HepG2 (cell line): Measurements from ENCODE around the gene STIM1. TPM values are rescaled to one million over a fixed set of nuclear protein-coding genes. Genes with fewer than 3 reads are reported as not detected.

Experiments
- ATAC-seq: fragments of 200-7000 bp; cut with Tn5 transposase; 3 replicates; pipeline ENCODE4 v1.9.1; 2020; ENCODE audit warnings: mild to moderate bottlenecking, moderate library complexity
- BruUV-seq: library from RNA; stranded (reverse); fragments of 400-500 nt; replicated peaks from 2 replicates; lab custom pipeline; 2021; lab: Mats Ljungman, UMichigan
- CTCF ChIA-PET: fragments of 300-600 bp; formaldehyde crosslinking; extraction: SDS; loops from one replicate; lab custom pipeline; 2021; ENCODE audit warnings: low total read pairs, inconsistent platforms, low intra/inter-chr PET ratio; lab: Yijun Ruan, JAX
- POLR2A ChIA-PET: fragments of 350-600 bp; sonication (Branson Sonifier 250); formaldehyde crosslinking; loops from one replicate; lab custom pipeline; 2020; ENCODE audit warnings: antibody characterized with exemption, inconsistent platforms; lab: Yijun Ruan, JAX
- DNase-seq: peaks from one replicate; pipeline ENCODE4 v3.0.0-alpha.2; 2015; ENCODE audit warnings: low spot score
- FAIRE-seq: peaks from 3 replicates; lab custom pipeline; 2011; peaks lifted over from hg19 to GRCh38; lab: Jason Lieb, UNC
- H2AFZ ChIP-seq: one replicate; pipeline ENCODE4 v1.6.1; 2011; ENCODE audit warnings: low read length, inconsistent platforms
- H3K27ac ChIP-seq: fragments of 300-600 bp; 3 replicates; pipeline ENCODE4 v1.8.0; 2011; ENCODE audit warnings: mixed run types, mild to moderate bottlenecking, mixed read lengths, low read length, inconsistent platforms; ENCODE audit not compliant: insufficient read depth; ENCODE audit errors: extremely low read length
- H3K27me3 ChIP-seq, 2 experiments: fragments of 200-600 bp in 1 of 2; 2 replicates in 1 of 2; 3 replicates in 1 of 2; pipeline versions ENCODE4 v1.6.0 to v1.8.0; 2011; ENCODE audit warnings: low read length in 2 of 2, mild to moderate bottlenecking in 2 of 2, moderate library complexity in 2 of 2, inconsistent platforms in 1 of 2; ENCODE audit not compliant: insufficient read depth in 2 of 2, control insufficient read depth in 1 of 2
- H3K36me3 ChIP-seq, 2 experiments: fragments of 200-600 bp in 1 of 2; replicated peaks in 1 of 2; 2 replicates in 1 of 2; 3 replicates in 1 of 2; pipeline versions ENCODE4 v1.5.1 to v1.8.0; 2011; ENCODE audit warnings: low read length in 2 of 2, inconsistent platforms in 1 of 2; ENCODE audit not compliant: insufficient read depth in 2 of 2, control insufficient read depth in 1 of 2
- H3K4me1 ChIP-seq: 2 replicates; pipeline ENCODE4 v1.5.1; 2012; ENCODE audit warnings: low read length, inconsistent platforms; ENCODE audit not compliant: insufficient read depth
- H3K4me2 ChIP-seq: 2 replicates; pipeline ENCODE4 v1.6.0; 2011; ENCODE audit warnings: low read depth, low read length, inconsistent platforms
- H3K4me3 ChIP-seq, 3 experiments: fragments of 200-600 bp in 1 of 3; sonication (generic), shearing (Covaris generic) in 1 of 3; replicated peaks in 1 of 3; 2 replicates each; pipeline ENCODE4 v1.5.1; 2011 to 2016; ENCODE audit warnings: low read length in 3 of 3, inconsistent platforms in 2 of 3, low read depth in 2 of 3, mild to moderate bottlenecking in 2 of 3, control low read depth in 1 of 3, mixed read lengths in 1 of 3; ENCODE audit not compliant: insufficient read depth in 1 of 3
- H3K79me2 ChIP-seq: one replicate; pipeline ENCODE4 v1.6.1; 2011; ENCODE audit warnings: low read length, inconsistent platforms; ENCODE audit not compliant: insufficient read depth
- H3K9ac ChIP-seq: 2 replicates; pipeline ENCODE4 v1.6.0; 2011; ENCODE audit warnings: mild to moderate bottlenecking, low read depth, low read length, inconsistent platforms; ENCODE audit not compliant: insufficient read depth
- H3K9me3 ChIP-seq: 2 replicates; pipeline ENCODE4 v1.5.1; 2012; ENCODE audit warnings: mild to moderate bottlenecking, low read length
- H4K20me1 ChIP-seq: 2 replicates; pipeline ENCODE4 v1.6.0; 2011; ENCODE audit warnings: inconsistent platforms, mild to moderate bottlenecking, low read length, moderate library complexity; ENCODE audit not compliant: insufficient read depth
- ETV5 ChIP-seq: IDR thresholded peaks from 2 replicates; pipeline ENCODE4 v1.6.1; 2018; ENCODE audit warnings: missing biosample characterization, missing genetic modification reagents, inconsistent platforms, borderline replicate concordance
- HES4 ChIP-seq: sonication (generic); formaldehyde crosslinking; IDR thresholded peaks from 2 replicates; pipeline ENCODE4 v1.9.0; 2021; ENCODE audit warnings: mild to moderate bottlenecking, missing genetic modification reagents, borderline replicate concordance
- HNRNPUL1 ChIP-seq: fragments of 200-400 bp; formaldehyde crosslinking; IDR thresholded peaks from 2 replicates; pipeline ENCODE4 v1.6.1; 2017; ENCODE audit warnings: low read depth, mild to moderate bottlenecking, low read length, moderate library complexity
- HOXA9 ChIP-seq: sonication (generic); formaldehyde crosslinking; IDR thresholded peaks from 2 replicates; pipeline ENCODE4 v1.8.1; 2022; ENCODE audit warnings: missing genetic modification reagents, mild to moderate bottlenecking, moderate library complexity, borderline replicate concordance
- JDP2 ChIP-seq: sonication (generic); formaldehyde crosslinking; IDR thresholded peaks from 2 replicates; pipeline ENCODE4 v1.8.1; 2022; ENCODE audit warnings: missing genetic modification reagents, borderline replicate concordance
- KLF12 ChIP-seq: sonication (generic); formaldehyde crosslinking; IDR thresholded peaks from 2 replicates; pipeline ENCODE4 v1.4.0; 2020; ENCODE audit warnings: missing genetic modification reagents, borderline replicate concordance
- MXD1 ChIP-seq: sonication (generic); formaldehyde crosslinking; IDR thresholded peaks from 2 replicates; pipeline ENCODE4 v1.4.0; 2020; ENCODE audit warnings: mild to moderate bottlenecking, missing genetic modification reagents
- MZF1 ChIP-seq: sonication (generic); formaldehyde crosslinking; IDR thresholded peaks from 2 replicates; pipeline ENCODE4 v1.8.1; 2023; ENCODE audit warnings: mild to moderate bottlenecking, missing genetic modification reagents, borderline replicate concordance
- NFKBIZ ChIP-seq: IDR thresholded peaks from 2 replicates; pipeline ENCODE4 v1.6.1; 2018; ENCODE audit warnings: missing genetic modification reagents, missing compliant biosample characterization
- PRDM4 ChIP-seq: sonication (generic); formaldehyde crosslinking; IDR thresholded peaks from 2 replicates; pipeline ENCODE4 v1.9.0; 2021; ENCODE audit warnings: missing genetic modification reagents, borderline replicate concordance
- SAFB2 ChIP-seq: sonication (generic); formaldehyde crosslinking; IDR thresholded peaks from 2 replicates; pipeline ENCODE4 v1.5.1; 2020; ENCODE audit warnings: missing genetic modification reagents, low read depth, mild to moderate bottlenecking, borderline replicate concordance
- STAT5B ChIP-seq: sonication (generic); formaldehyde crosslinking; IDR thresholded peaks from 2 replicates; pipeline ENCODE4 v1.4.0; 2020; ENCODE audit warnings: missing genetic modification reagents
- ZBED4 ChIP-seq: sonication (generic); formaldehyde crosslinking; IDR thresholded peaks from 2 replicates; pipeline ENCODE4 v1.4.0; 2020; ENCODE audit warnings: missing genetic modification reagents, borderline replicate concordance
- ZNF18 ChIP-seq: sonication (generic); formaldehyde crosslinking; IDR thresholded peaks from 2 replicates; pipeline ENCODE4 v1.8.0; 2022; ENCODE audit warnings: mild to moderate bottlenecking, missing genetic modification reagents; ENCODE audit not compliant: insufficient replicate concordance
- ZNF260 ChIP-seq: sonication (generic); formaldehyde crosslinking; IDR thresholded peaks from 2 replicates; pipeline ENCODE4 v1.4.0; 2020; ENCODE audit warnings: missing genetic modification reagents, low read depth, mild to moderate bottlenecking, borderline replicate concordance
- ZNF674 ChIP-seq: sonication (generic); formaldehyde crosslinking; IDR thresholded peaks from 2 replicates; pipeline ENCODE4 v1.5.0; 2020; ENCODE audit warnings: low read depth, mild to moderate bottlenecking, missing genetic modification reagents
- WGBS: methylation state at CpG from one replicate; pipeline ENCODE4 v1.1.6; 2017; ENCODE audit warnings: low lambda C conversion rate; 5-methylcytosine and 5-hydroxymethylcytosine counted together
- in situ Hi-C: cut with HindIII; loops from 2 replicates; pipeline ENCODE4 v1.10.0; 2017; ENCODE audit warnings: low pct_unique_long_range_greater_than_20kb; ENCODE audit not compliant: extremely low pct_ligation_motif_present
- intact Hi-C: fragments of 100-400 bp; cut with micrococcal nuclease; formaldehyde crosslinking; loops from one replicate; pipeline ENCODE4 v1.10.0; 2022; ENCODE audit not compliant: unreplicated experiment
- polyA plus RNA-seq, 8 experiments: library from polyadenylated mRNA; depleted of rRNA in 3 of 8; stranded (reverse) in 7 of 8; unstranded in 1 of 8; fragments of >200 nt; fragmentation: Illumina TruSeq in 4 of 8; extraction: Trizol in 4 of 8; gene quantifications; 2 replicates each; pipeline versions ENCODE4 v1.2.1 to v1.2.3, GENCODE V29; 2011 to 2016; ENCODE audit warnings: low read depth in 4 of 8, missing spikeins in 1 of 8, mixed read lengths in 1 of 8; ENCODE audit not compliant: insufficient read depth in 1 of 8
- total RNA-seq, 5 experiments: library from RNA; depleted of rRNA; stranded (reverse); fragments of >200 nt; fragmentation: Illumina TruSeq; extraction: Trizol; gene quantifications; 2 replicates each; pipeline ENCODE4 v1.2.3, GENCODE V29; 2016; ENCODE audit warnings: low read depth in 1 of 5

STIM1 gene
- total and polyA plus RNA-seq, 2 of the 13 experiments (the other 11 are each of a cell fraction or from before 2014, with no cell fraction given) = 19.2 to 28.5 TPM

GRCh38 chr11:4092026-4092425, 236.6 kb downstream of the STIM1 start:
- 42% methylated on average over 2 of the region's 2 CpGs for WGBS
- CTCF ChIA-PET = no interaction called here
- no peak for ATAC-seq

More at GRCh38 chr11:4092026-4092425, 236.6 kb downstream of the STIM1 start:
- Histone ChIP-seq H3K9me3 (no peaks in the 10 kb centered on the region), H3K27me3 (no peaks in the 10 kb centered on the region), H3K4me1 (peaks cover 25% of the 10 kb centered on the region), H3K27ac (no peak overlapping the region), H3K4me3 (no peak overlapping the region), H4K20me1 (no peaks in the 10 kb centered on the region), H3K4me2 (no peak overlapping the region), H3K79me2 (peaks cover 18% of the 10 kb centered on the region), H3K9ac (no peak overlapping the region), H2AFZ (no peak overlapping the region), H3K36me3 (peaks cover 3 to 11% of the 10 kb centered on the region in 2 experiments; a peak in 4 of 5 replicates)
- POLR2A ChIA-PET = no interaction called here
- FAIRE-seq = no peak
- intact Hi-C loops (no loop called here), in situ Hi-C loops (no loop called here)
- no TSS peak for BruUV-seq
- no peak for DNase-seq
- TF ChIP-seq ETV5 (CRISPR knock-in tag) (no peak), HES4 (no peak), HNRNPUL1 (no peak), PRDM4 (no peak), ZBED4 (no peak), MZF1 (CRISPR knock-in tag) (no peak), ZNF260 (CRISPR knock-in tag) (no peak), JDP2 (no peak), NFKBIZ (no peak), KLF12 (no peak), MXD1 (CRISPR knock-in tag) (no peak), STAT5B (CRISPR knock-in tag) (no peak), SAFB2 (CRISPR knock-in tag) (no peak), ZNF674 (CRISPR knock-in tag) (no peak), HOXA9 (CRISPR knock-in tag) (no peak), ZNF18 (CRISPR knock-in tag) (no peak)
